Erythroblast (primary cell): ENCODE data around the gene ZBTB20.

ENCODE experiments used
- GATA1 ChIP-seq: IDR thresholded peaks from 2 replicates; pipeline ENCODE4 v1.6.1; 2011; ENCODE audit warnings: low read depth, mild to moderate bottlenecking, control low read depth, low read length, moderate library complexity
- POLR2A ChIP-seq: IDR thresholded peaks from 2 replicates; pipeline ENCODE4 v1.6.1; 2011; ENCODE audit warnings: mild to moderate bottlenecking, low read length

DNA sequence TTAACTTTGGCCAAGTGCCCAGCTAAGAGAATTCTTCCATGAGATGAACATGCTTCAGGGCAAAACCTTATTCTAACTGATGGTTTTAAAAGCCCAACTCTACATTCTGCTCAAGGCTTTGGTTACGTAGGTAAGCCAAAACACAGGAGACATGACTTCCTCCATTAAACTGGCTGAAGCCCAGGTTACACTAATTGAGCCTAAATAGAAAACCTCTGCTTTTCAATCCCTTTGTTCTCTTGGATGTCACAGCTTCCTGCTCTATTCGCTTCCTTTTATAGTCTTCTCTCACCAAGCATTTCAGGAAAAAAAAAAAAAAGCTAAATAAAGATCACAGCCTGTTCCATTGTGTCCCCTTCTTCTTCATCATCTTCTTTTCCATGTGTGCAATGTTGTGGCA, 432.9 kb downstream of the ZBTB20 start:
- TF ChIP-seq POLR2A (no peak), GATA1 (no peak)
